Breast epithelium (tissue), 3 donors: ENCODE data around the gene CENPS.

Experiments
- CTCF ChIP-seq, 3 donors: fragments of 450-650 bp; IDR thresholded peaks; one replicate each; pipeline ENCODE4 v1.5.1; 2016 to 2017; ENCODE audit warnings: antibody characterized with exemption in 3 of 3, mild to moderate bottlenecking in 3 of 3, moderate library complexity in 3 of 3
- POLR2A ChIP-seq: fragments of 450-650 bp; IDR thresholded peaks from one replicate; pipeline ENCODE4 v1.6.1; 2016; ENCODE audit warnings: antibody characterized with exemption, mild to moderate bottlenecking, moderate library complexity
- POLR2AphosphoS5 ChIP-seq, 3 donors: sonication (generic); formaldehyde crosslinking; IDR thresholded peaks; one replicate each; pipeline ENCODE4 v1.6.1; 2017; ENCODE audit warnings: antibody characterized with exemption in 3 of 3

- TF ChIP-seq CTCF (IDR thresholded peaks at IDR 0.05) (no peak), POLR2A (no peak), POLR2AphosphoS5 (IDR thresholded peaks at IDR 0.05) (no peak)
These were observed 46.0 kb upstream of the CENPS start for GRCh38 chr1:10384219-10384618.
